Left forelimb (tissue), 1 donor: ENCODE results near the gene ULK4.
"Not testable (repeated sequence)": the region's sequence is repeated elsewhere in the genome, so short reads cannot be mapped to it uniquely, and the experiment has no call there.

Experiments
- DNase-seq: peaks from one replicate; pipeline ENCODE4 v3.0.0-alpha.2; 2018; ENCODE audit warnings: low spot score

ULK4 gene

GRCh38 chr3:41960826-41961750 is 815 bp downstream of the ULK4 start:
- peak; percentile 76 for DNase-seq

GRCh38 chr3:41956574-41956973 is 5.3 kb downstream of the ULK4 start:
- no peak for DNase-seq

GRCh38 chr3:41955192-41955591 is 6.7 kb downstream of the ULK4 start:
- DNase-seq, result no peak

DNA sequence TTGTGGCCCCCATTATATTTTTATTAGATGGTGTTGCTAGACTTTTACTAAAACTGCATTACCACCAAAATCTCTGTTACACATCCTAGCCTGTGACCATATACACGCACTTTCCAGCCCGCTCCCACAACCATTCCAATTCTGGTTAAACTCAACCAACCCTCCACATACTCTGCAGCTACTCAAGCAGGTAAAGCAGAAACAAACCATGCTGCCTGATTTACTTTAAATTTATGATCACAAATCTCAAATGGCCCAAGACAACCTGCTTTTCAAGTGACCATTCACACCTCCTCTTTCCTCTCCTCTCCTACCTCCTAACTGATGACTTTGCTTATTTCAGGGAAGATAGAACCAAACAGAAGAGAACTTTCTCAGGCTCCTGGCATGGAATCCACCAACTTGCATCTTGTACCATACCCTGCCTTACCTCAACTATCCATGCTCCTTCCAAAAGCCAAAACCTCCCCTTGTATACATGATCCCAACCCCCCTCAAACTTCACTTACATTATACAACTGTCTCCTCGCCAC is 18.5 kb downstream of the ULK4 start:
- no peak for DNase-seq

DNA sequence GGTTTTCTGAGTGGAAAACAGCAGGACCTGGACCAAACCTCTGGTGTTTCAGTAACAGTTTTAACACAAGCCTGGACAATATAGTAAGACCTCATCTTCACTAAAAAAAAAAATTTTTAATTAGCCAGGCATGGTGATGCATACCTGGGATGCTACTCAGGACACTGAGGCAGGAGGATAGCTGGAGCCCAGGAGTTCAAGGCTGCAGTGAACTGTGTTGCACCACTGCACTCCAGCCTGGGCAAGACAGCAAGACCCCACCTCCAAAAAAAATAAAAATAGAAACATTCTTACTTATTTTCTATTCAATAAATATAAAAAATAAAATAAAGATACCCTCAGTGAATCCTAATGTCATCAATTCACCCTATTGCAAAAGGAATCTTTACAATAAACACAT is 21.5 kb downstream of the ULK4 start:
- DNase-seq, result no peak

GRCh38 chr3:41936384-41936783 is 25.5 kb downstream of the ULK4 start:
- DNase-seq, result no peak

DNA sequence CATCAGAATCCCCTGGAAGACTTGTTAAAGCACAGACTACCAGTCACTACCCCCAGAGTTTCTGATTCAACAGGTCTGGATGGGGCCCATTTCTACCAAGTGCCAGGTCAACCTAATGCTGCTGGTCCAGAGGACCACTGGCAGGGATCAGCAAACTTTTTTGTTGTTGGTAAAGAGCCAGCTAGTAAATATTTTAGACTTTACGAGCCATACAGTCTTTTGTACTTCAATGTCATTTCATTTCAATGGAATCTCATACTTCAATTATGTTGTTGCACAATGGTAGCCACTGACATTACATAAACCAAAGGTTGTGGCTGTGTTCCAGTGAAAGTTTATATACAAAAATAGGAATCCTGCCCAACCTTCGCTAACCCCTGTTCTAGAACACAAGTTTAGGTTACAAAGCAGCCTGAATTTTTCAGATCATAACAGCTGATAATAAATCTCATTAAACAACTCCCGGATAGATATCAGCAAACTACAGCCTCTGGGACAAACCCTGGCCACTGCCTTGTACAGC is 28.7 kb downstream of the ULK4 start:
- DNase-seq, result no peak

DNA sequence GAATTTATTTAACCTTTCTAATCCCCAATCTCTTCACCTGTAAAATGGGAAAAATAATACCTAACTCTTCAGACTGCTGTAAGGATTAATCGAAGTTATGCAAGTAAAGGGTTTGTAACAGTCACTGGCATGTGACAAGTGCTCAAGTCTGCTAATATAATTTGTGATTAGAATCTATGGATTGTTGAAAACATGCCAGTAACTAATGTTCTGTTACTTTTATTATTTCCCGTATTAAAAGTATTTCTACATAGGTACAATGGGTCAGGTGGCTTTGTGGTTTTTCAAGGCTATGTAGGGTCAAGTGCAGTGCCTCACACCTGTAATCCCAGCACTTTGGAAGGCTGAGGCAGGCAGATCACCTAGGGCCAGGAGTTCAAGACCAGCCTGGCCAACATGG is 29.4 kb downstream of the ULK4 start:
- no peak for DNase-seq

GRCh38 chr3:41920406-41920965 is 41.4 kb downstream of the ULK4 start:
- DNase-seq, result no peak

GRCh38 chr3:41915353-41915752 is 46.5 kb downstream of the ULK4 start:
- no peak for DNase-seq

DNA sequence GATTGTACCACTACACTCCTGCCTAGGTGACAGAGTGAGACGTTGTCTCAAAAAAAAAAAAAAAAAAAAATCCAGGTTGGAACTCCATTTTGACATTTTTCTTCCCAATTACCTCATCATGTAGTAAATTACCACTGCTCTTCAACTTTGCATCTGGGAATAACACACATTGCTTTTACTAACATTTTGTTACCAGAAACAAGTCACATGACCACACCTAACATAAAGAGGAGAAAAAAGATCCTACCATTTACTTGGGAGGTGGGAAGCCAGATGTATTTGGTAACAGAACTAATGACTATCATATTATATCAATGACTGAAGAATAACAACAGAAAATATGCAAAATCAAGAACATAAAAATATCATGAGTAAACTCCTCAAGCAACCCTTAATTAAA is 49.6 kb downstream of the ULK4 start:
- DNase-seq, result no peak

GRCh38 chr3:41907330-41908073 is 54.4 kb downstream of the ULK4 start:
- no peak for DNase-seq

GRCh38 chr3:41900265-41900664 is 61.6 kb downstream of the ULK4 start:
- no peak for DNase-seq

DNA sequence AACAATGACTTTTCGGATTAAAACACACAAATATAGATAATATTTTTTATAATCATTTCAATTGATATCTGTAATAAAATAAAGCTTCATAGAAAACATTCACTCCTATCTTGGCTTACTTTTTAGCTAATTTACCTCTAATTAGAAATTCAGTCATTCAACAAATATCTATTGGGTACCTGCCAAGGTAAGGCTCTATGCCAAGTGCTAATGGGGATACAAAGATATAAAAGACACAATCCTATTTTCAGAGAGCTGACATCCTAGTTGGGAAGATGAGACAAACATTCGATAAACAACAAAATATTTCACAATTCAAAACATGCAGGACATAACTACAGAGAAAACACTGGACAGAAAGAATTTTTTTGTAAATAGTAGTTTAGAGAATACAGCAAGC is 63.3 kb downstream of the ULK4 start:
- no peak for DNase-seq

- DNase-seq, result no peak
Observed at GRCh38 chr3:41893977-41894376, 67.9 kb downstream of the ULK4 start.

DNA sequence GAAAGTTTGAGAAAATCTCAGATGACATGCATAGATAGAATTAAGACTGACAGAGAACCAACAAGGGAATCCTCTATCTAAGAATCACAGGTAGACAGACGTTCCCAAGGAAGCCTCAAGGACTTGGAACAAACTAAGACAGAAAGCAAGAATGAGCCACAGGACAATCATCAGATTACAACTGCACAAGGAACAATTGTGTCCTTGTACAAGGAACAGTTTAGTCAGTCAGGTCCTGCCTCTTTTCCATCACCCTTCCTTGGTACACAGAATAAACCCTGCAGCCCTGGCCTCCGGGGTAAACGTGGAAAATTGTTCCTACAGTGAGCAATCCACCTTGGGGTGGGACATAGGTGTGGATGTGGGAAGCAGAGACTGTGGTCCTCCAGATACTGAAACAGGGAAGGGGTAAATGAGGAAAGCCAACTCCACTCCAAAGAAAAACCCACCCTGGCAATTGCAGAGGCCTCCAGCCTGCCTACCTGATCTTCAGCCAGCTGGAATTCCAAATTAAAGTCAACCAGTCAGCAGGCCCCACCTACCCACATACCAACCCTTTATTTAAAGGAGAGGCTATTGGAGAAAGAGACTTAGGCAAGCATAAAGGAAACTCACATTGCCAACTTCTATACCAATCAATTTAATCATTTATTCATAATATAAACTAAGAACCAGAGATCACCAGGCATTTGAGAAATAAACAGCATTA is 73.4 kb downstream of the ULK4 start:
- no peak for DNase-seq

- no peak for DNase-seq
Observed at GRCh38 chr3:41882956-41883355, 78.9 kb downstream of the ULK4 start.

DNA sequence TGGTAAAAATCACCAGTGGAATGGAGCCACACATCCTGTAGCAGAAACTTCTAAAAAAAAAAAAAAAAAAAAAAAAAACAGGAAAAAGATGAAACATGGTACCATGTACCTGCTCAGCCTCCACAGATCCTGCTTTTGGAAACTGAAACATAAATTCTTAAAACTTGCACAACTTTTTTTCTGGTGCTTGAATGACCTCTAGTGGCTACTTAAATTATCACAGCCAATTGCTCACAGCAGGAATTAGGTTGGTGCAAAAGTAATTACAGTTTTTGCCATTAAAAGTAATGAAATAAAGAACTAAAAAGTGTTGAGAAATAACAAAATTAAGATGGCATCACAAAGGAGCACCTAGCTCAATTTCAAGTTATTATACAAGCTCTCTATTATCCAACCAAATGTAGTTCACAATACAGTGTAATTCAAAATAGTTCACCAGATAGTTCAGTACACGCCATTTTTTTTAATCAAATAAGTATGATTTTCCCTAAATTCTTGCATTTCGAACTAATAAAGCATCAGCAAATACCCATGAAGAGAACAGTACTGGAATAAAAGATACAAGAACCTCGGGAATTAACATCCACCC is 80.6 kb downstream of the ULK4 start:
- no peak for DNase-seq

GRCh38 chr3:41880387-41880786 is 81.5 kb downstream of the ULK4 start:
- no peak for DNase-seq

- DNase-seq, result not testable (repeated sequence)
Observed at GRCh38 chr3:41877741-41878140, 84.2 kb downstream of the ULK4 start.

DNA sequence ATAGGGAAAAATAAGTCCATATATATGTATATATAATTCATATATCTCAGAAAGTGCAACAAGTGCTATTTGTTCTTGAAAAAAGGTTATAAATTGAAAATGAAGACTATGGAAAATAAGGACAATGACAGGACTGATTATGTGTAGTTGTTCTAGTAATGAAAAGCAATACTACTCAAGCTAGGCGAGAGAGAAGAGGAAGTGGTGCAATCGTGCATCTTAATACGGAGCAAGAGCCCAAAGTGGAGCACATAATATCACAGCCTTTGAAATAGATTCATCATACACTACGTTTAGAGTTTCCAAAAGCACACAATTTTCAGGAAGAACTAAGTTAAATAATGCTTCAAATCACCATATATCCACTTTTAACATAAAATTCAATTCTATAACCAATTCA is 87.9 kb downstream of the ULK4 start:
- DNase-seq, result no peak
